T47D (cell line): ENCODE data around the gene UBE2I.

Experiments used
- DNase-seq, 2 experiments: peaks; one replicate each; pipeline versions ENCODE4 v3.0.0 to v3.0.0-alpha.2; 2011 to 2012; ENCODE audit warnings: low read depth in 1 of 2, low spot score in 1 of 2
- JUND ChIP-seq: IDR thresholded peaks from 2 replicates; pipeline ENCODE4 v1.6.1; 2012; ENCODE audit warnings: low read depth
- in situ Hi-C: cut with HindIII; loops from 2 replicates; pipeline ENCODE4 v1.10.0; 2016; ENCODE audit warnings: low sequenced_read_pairs, low pct_unique_long_range_greater_than_20kb

UBE2I gene

DNA sequence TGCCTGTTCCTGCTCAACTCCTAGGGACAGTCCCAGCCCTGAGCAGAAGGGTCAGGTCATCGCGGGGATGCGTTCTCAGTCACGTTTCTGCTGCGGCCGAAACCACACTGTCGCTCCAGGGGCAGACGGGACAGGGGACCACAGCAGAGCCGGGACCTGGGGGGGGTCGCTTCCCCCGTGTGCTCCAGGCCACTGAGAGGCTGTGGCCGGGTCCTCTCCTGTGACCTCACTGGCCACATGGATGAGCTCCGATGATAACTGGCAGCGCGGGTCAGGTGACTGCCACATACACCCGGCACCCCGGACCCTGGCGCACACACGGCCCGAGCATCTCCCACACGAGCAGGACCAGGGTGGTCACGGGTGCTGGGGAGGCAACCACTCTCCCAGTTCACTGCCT, 55.1 kb downstream of the UBE2I start:
- DNase-seq, result no peak
- in situ Hi-C loops, result no loop called here
- no peak for TF ChIP-seq JUND

DNA sequence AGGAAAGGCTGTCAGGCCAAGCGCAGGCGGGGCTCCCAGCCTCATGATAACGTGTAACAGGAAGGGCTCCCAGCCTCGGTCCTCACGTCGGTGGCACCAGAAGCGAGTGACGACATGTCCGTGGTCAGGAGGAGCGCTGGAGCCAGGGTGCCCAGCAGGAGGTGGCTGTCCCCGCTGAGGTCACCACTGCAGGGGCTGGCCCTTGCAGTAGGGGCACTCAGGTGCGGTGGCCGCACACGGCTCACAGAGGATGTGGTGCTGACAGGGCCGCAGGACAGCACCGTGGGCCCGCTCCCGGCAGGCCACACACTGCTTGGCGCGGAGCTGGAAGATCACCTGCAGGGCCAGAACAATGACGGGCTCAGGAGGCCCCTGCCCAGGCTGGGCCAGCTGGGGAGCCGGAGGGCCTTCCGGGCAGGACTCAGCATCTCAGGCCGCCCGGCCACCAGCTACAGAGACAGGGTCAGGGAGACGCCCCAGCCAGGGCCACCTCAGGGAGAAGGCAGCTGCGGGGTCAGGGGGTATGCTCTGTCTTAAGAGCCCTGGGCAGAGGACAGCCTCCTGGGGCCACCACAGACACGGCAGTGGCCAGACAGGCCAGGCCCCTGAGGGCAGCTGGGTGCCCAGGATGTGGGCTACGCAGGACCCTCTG, 56.8 kb downstream of the UBE2I start:
- DNase-seq, result no peak
- no peak for TF ChIP-seq JUND
- in situ Hi-C loops, result no loop called here

DNA sequence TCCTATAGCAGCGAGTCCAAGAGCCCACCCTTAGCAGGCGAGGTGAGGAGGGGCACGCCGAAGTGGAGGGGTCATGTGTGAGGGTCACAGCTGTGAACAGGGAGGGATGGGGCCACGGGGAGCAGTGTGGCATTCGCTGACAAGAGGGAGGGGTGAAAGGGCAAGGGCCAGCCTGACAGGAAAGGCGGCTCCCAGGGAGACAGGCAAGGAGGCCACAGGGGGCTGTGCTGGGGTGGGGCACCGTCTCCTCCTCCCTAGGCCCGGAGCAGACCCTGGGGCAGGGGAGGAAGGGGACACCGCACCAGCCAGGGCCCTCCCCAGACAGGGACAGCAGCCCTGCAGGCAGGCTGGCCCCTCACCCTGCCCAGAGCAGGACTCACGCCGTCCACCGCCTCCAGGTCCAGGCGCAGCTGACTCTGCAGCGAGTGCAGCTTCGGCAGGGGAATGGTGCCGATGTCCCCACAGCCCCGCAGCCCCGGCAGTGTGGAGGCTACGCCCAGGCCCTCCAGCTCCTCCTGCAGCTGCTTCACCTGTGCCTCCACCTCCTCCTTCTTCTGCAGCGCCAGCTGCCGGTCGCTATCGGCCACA, 57.4 kb downstream of the UBE2I start:
- TF ChIP-seq JUND, result no peak
- in situ Hi-C loops, result no loop called here
- DNase-seq, result no peak

DNA sequence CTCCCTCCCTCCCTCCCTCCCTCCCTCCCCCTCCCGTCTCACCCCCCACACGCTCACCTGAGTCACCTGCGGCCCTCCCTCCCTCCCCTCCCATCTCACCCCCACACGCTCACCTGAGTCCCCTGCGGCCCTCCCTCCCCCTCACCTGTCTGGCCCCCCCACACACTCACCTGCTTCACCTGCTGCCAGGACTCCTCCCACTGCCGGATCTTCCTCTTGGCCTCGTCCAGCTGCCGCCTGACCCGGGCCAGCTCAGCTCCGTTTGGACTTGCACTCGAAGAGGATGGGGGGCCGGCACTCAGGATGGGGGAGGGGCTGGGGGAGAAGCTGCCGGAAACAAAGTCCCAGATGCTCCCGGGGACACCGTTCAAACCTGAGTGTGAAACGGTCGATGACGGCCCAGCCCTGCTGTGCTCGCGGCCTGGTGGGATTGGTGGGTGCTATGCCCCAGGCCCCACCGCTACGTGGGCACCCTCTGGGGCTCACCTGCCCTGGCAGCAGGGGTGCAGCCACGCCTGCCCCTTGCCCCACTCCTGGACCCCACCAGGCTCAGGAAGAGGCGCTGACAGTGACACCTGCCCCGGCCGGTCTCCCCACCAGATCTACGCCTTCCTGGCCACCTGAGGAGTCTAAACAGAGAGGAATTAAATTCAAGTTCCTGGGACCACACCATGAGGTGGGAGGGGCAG, 58.2 kb downstream of the UBE2I start:
- in situ Hi-C loops, result no loop called here
- peak; percentile 77 to 82 for DNase-seq
- no peak for TF ChIP-seq JUND

DNA sequence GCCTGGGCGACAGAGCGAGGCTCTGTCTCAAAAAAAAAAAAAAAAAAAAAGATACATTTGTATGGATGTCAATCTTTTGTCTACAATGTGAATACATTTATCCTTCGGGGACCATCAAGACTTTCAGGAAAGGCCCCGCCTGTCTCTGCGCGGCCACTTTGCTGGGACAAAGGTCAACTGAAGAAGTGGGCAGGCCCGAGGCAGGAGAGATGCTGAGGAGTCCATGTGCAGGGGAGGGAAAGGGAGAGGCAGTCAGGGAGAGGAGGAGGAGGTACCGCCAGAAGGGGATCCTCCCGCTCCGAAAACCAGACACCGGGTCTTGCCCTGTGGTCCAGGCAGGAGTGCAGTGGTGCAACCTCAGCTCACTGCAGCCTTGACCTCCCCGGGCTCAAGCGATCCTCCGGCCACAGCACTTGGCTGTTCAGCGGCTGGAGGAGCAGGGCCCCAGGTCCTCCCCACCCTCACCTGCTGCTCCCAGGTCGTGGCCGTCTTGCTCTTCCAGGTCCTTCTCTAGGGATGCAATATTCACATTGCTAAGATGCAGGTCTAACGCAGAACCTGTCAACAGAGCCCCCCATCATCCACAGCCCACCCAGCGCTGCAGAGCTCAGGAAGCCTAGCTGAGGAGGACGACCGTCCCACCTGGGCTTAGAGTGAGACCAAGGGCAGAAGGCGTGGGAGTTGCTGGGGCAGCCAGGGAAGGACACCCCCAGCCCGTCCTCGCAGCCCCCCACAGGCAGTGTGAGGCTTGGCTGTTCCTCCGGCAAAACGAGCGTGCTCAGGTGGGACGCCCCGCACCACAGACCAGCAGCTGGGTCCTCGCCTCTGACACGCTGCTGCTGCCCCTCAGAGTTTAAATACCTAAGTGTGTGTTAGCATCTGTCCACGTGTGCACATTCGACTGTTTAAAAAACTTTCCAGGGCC, 61.9 kb downstream of the UBE2I start:
- in situ Hi-C loops, result no loop called here
- no peak for TF ChIP-seq JUND
- DNase-seq, result no peak

DNA sequence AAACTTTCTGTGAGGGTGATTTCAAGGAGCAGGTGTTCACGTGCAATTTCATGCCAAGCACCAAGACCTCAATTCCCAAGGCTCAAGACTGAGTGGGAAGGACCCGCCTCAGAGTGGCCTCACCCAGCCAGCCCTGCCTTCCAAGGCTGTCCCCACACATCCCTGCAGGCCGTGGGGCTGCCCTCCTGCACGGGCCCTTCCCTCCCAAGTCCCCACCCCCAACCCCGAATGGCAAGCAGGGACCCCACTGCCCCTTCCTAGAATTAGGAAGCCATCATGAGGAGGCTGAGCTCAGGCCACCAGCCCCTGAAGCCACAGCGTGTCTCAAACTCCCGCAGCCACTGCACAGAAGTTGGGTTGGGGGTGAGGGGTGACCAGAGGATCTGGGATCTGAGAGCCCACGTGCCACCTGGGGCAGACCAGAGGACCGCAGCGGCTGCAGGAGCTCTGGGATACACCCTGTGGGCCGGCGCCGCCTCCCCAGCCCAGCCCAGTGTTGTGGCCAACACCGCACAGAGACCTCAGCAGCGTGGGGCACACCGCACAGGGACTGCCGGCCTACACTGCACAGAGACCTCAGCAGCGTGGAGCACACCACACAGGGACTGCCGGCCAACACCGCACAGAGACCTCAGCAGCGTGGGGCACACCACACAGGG, 63.0 kb downstream of the UBE2I start:
- in situ Hi-C loops, result no loop called here
- no peak for TF ChIP-seq JUND
- no peak for DNase-seq

DNA sequence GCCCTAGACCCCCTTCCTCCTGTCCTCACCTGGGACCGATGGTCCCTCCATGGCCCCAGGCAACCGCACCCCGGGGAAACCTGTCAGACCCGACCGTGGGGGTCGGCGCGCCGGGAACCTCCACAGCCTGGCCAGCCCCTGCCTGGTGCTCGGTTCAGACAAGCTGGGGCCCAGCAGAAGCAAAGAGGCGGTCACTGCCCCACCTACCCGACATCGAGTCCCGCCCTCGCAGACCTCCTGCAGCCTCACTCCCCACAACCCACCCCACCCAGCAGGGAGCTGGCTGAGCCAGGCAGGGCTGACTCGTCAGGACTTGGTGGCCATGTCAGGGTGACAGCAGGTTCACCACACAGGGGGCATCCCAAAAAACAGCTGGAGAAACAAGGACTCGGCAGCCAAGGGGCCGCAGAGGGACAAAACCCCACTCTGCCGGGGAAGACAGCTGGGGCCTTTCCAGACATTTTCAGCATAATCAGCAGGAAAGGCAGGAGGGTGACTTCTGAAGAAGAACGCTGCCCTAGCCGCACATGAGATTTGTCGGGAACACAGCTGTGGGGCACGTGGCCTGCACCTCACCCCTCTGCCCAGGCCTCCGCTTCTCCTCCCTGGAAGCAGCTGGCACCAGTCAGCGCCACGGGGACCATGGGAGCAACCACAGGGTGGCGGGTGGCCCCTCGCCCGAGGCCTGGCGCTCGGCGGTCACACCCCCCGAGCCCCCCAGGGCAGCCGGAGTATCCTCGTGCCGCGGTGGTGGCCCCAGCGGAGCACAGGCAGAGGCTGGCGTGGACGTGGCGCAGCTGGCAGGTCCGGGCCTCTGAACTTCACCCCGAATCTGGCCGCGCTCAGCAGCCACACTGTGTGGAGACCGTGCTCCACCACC, 65.2 kb downstream of the UBE2I start:
- DNase-seq, result no peak
- in situ Hi-C loops, result no loop called here
- no peak for TF ChIP-seq JUND

DNA sequence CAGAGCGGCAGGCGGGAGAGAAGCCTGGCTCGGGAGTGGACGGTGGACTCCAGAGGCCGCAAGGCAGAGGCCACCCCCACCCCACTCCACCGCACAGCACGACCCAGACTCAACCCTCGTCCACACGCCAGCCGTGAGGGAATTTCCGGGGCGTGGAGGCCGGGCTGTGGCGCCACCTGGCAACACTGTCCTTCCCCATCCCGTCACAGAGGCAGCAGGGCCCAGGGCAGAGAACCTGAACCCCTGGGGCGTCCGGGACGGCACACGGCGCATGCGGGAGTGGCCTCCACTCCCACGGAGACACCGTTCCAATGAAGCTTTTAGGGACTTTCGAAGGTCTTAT, 65.8 kb downstream of the UBE2I start:
- no peak for TF ChIP-seq JUND
- DNase-seq, result no peak
- in situ Hi-C loops, result no loop called here

DNA sequence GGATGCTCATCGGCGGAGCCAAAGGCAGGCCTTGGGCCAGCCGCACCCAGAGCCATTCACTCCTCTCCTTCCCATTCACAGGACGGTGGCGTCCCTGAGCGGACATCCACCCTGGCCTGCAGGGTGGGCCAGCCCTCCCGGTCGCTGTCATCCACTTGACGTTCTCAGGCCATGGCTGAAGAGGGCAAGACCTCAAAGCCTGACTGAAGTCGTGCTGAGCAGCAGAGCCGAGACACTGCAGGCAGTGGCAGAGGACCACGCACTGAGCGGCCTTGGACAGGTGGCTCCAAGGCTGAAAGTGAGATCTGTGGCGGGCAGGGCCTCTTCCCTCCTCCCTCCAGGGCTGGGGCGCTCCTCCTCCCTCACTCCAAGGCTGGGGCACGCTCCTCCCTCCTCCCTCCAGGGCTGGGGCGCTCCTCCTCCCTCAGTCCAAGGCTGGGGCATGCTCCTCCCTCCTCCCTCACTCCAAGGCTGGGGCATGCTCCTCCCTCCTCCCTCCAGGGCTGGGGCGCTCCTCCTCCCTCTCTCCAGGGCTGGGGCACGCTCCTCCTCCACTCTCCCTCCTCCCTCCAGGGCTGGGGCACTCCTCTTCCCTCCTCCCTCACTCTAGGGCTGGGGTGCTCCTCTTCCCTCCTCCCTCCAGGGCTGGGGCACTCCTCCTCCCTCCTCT, 66.4 kb downstream of the UBE2I start:
- in situ Hi-C loops, result no loop called here
- DNase-seq, result peak in 1 of 2 experiments; percentile 36
- TF ChIP-seq JUND, result no peak
